ENCODE data around the gene ATP8B1. TPM values are rescaled to one million over a fixed set of nuclear protein-coding genes. Genes with fewer than 3 reads are reported as not detected.

ATP8B1 gene
- total and polyA plus RNA-seq, 2 experiments from 2014 or later = 1.7 to 3.0 TPM

GRCh38 chr18:57812126-57812477, 9.0 kb upstream of the ATP8B1 start (continued):
- TF ChIP-seq ZNF462 (CRISPR knock-in tag; IDR thresholded peaks at IDR 0.05) = no peak
- TF ChIP-seq POLR2AphosphoS5 (IDR thresholded peaks at IDR 0.05; ENCODE audit: low read depth) = no peak
- no peak for TF ChIP-seq JUNB (IDR thresholded peaks at IDR 0.05; ENCODE audit: unreplicated experiment)
- no peak for TF ChIP-seq ZNF331 (CRISPR knock-in tag; IDR thresholded peaks at IDR 0.05; ENCODE audit: low read depth)
- TF ChIP-seq ZNF114 (CRISPR knock-in tag; IDR thresholded peaks at IDR 0.05) = no peak
- TF ChIP-seq CREB1 (CRISPR knock-in tag; IDR thresholded peaks at IDR 0.05; ENCODE audit: low read depth) = no peak
- no peak for TF ChIP-seq NANOG (IDR thresholded peaks at IDR 0.05; ENCODE audit: borderline replicate concordance)

- Histone ChIP-seq H2AFZ (no peak overlapping the region), H3K36me3 (ENCODE audit: insufficient read depth) (no peaks in the 10 kb centered on the region), H3K9me2 (ENCODE audit: insufficient read depth) (no peaks in the 10 kb centered on the region), H3F3A (replicated peaks; ENCODE audit: low read depth) (no peaks in the 10 kb centered on the region), H3K79me2 (replicated peaks; ENCODE audit: insufficient read depth) (no peaks in the 10 kb centered on the region), H3K4me3 (no peak overlapping the region), H3K27ac (ENCODE audit: low read depth) (no peak overlapping the region), H3K4me1 (ENCODE audit: insufficient read depth) (no peaks in the 10 kb centered on the region), H4K20me1 (replicated peaks; ENCODE audit: insufficient read depth) (no peaks in the 10 kb centered on the region), H3K4me2 (no peak overlapping the region), H3K27me3 (ENCODE audit: insufficient read depth) (no peaks in the 10 kb centered on the region)
- H3K9me3 Mint-ChIP-seq = peaks cover 11% of the 10 kb centered on the region
- DNase-seq (ENCODE audit: low spot score) = no peak
- H3K4me3 Mint-ChIP-seq = no peak overlapping the region
- peaks cover 8% of the 10 kb centered on the region for H3K4me1 Mint-ChIP-seq
- H3K27me3 Mint-ChIP-seq (ENCODE audit: insufficient read depth, low read depth, poor library complexity) = peaks cover 4% of the 10 kb centered on the region
- no peaks in the 10 kb centered on the region for H3K36me3 Mint-ChIP-seq (ENCODE audit: low read depth)
- ATAC-seq = no peak
- H3K27ac Mint-ChIP-seq = no peak overlapping the region
- TF ChIP-seq POLR2AphosphoS5 (IDR thresholded peaks at IDR 0.05; ENCODE audit: low read depth) (no peak), ETS1 (IDR thresholded peaks at IDR 0.05) (no peak), ZNF114 (CRISPR knock-in tag; IDR thresholded peaks at IDR 0.05) (no peak), NANOG (IDR thresholded peaks at IDR 0.05; ENCODE audit: borderline replicate concordance) (no peak), ZNF331 (CRISPR knock-in tag; IDR thresholded peaks at IDR 0.05; ENCODE audit: low read depth) (no peak), CTCF (conservative IDR thresholded peaks at IDR 0.05; ENCODE audit: low read depth in 2 of 2) (no peak)
These were observed 8.5 kb upstream of the ATP8B1 start for GRCh38 chr18:57811477-57812125.
